ENCODE measurements around the gene NEUROG1. TPM values are rescaled to one million over a fixed set of nuclear protein-coding genes. Genes with fewer than 3 reads are reported as not detected.

The NEUROG1 gene
- total and polyA plus RNA-seq, 12 donors = not detected

DNA sequence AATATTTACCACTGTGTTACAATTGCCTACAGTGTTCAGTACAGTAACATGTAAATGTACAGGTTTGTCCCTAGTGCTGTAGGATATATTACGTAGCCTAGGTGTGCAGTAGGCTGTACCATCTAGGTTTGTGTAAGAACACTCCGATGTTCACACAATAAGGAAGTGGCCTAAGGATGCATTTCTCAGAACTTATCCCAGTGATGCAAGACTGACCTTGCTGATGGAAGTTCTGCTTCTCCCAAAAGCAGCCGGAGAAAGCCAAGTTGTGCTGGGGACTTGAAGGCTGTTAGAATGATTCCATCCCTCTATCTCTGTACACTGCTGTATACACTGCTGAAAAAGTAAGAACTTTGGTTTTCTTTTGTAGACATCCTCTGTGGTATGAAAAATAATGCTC lies 21.6 kb downstream of the NEUROG1 start:
- DNase-seq (no peak), ATAC-seq (no peak)
- 92% methylated on average over 3 of the region's 3 CpGs for WGBS, 2 donors

DNA sequence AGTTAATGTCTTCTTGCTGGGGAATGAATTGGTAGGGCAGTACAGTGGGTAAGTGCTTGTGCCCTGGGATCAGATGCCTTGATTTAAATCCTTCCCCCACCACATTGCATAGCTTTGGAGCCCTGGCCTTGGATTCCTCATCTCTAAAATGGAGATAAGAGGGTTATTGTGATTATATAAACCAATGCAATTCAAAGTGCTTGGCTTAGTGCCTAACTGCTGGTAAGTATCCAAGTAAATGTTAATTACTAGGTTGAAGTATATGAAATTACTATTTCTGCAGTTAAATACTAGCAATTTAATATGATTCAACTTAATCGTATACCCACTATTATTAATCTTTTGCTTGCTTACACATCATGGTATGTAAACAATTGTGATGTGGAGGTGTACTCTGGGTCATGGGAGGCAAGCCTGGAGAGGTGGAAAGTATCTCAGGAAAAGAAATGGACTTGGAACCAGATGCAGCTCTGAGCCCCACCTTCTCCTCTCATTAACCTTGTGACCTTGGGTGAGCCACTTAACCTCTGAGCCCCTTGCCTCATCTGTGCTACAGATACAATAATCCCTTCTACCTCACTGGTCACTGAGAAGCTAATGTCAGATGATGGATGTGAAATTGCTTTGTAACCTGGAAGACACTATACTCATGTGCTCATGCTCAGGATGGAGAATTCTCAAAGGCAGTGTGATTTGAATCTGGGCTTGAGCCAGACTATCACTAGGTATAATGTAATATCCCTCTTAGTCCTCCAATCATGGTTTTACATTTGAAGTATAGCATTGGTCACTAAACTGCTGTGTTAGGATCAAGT lies 23.8 kb downstream of the NEUROG1 start:
- intact Hi-C loops (cut with DNase I) = no loop called here
- ATAC-seq = no peak
- no peak overlapping the region for H3K27ac ChIP-seq
- DNase-seq = no peak
- 84 to 87% methylated on average over 1 of the region's 1 CpG for WGBS, 2 donors
- H3K4me3 ChIP-seq = no peak overlapping the region
- no peaks in the 10 kb centered on the region for H3K36me3 ChIP-seq
- no peaks in the 10 kb centered on the region for H3K4me1 ChIP-seq
- H3K9me3 ChIP-seq = peaks cover 0 to 20% (median 3%) of the 10 kb centered on the region in 11 donors
- H3K27me3 ChIP-seq = peaks cover 0 to 59% (median 42%) of the 10 kb centered on the region in 7 donors
- TF ChIP-seq, protein P1, sequence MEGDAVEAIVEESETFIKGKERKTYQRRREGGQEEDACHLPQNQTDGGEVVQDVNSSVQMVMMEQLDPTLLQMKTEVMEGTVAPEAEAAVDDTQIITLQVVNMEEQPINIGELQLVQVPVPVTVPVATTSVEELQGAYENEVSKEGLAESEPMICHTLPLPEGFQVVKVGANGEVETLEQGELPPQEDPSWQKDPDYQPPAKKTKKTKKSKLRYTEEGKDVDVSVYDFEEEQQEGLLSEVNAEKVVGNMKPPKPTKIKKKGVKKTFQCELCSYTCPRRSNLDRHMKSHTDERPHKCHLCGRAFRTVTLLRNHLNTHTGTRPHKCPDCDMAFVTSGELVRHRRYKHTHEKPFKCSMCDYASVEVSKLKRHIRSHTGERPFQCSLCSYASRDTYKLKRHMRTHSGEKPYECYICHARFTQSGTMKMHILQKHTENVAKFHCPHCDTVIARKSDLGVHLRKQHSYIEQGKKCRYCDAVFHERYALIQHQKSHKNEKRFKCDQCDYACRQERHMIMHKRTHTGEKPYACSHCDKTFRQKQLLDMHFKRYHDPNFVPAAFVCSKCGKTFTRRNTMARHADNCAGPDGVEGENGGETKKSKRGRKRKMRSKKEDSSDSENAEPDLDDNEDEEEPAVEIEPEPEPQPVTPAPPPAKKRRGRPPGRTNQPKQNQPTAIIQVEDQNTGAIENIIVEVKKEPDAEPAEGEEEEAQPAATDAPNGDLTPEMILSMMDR (IDR thresholded peaks at IDR 0.05) = no peak

More for the DNA sequence above, 21.6 kb downstream of the NEUROG1 start:
- no peaks in the 10 kb centered on the region for H3K36me3 ChIP-seq
- peaks cover 0 to 29% (median 3%) of the 10 kb centered on the region in 11 donors for H3K9me3 ChIP-seq
- intact Hi-C loops (cut with DNase I) = no loop called here
- no peaks in the 10 kb centered on the region for H3K4me1 ChIP-seq
- H3K27ac ChIP-seq = no peak overlapping the region
- H3K27me3 ChIP-seq = peaks cover 0 to 48% (median 21%) of the 10 kb centered on the region in 7 donors
- TF ChIP-seq, protein P1 (IDR thresholded peaks at IDR 0.05) = no peak
- no peak overlapping the region for H3K4me3 ChIP-seq

DNA sequence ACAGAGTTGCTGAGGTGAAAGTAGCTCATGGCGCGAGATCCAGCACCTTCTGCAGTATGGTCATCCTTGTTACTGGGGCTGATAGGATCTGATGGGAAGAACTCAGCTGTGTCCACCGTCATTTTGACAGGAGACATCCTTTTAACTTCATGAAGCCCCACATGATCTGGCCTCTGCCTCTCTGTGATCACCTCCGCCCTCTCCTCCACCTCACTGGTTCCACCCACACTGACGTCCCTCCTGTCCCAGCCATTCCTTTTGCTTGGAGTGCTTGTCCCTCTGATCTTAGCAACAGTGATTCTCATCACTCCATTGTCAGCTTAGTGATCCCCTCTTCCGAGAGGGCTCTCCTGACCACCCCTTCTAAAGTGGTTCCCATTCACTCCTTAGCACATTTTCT lies 25.8 kb downstream of the NEUROG1 start:
- TF ChIP-seq, protein P1 (IDR thresholded peaks at IDR 0.05) = no peak
- H3K9me3 ChIP-seq = peaks cover 0 to 9% (median 0%) of the 10 kb centered on the region in 11 donors
- H3K4me1 ChIP-seq = no peaks in the 10 kb centered on the region
- ATAC-seq (no peak), DNase-seq (no peak)
- 65 to 73% methylated on average over 6 of the region's 6 CpGs for WGBS, 2 donors
- peaks cover 0 to 71% (median 60%) of the 10 kb centered on the region in 7 donors for H3K27me3 ChIP-seq
- H3K36me3 ChIP-seq = no peaks in the 10 kb centered on the region
- no peak overlapping the region for H3K4me3 ChIP-seq
- intact Hi-C loops (cut with DNase I) = no loop called here
- H3K27ac ChIP-seq = no peak overlapping the region

DNA sequence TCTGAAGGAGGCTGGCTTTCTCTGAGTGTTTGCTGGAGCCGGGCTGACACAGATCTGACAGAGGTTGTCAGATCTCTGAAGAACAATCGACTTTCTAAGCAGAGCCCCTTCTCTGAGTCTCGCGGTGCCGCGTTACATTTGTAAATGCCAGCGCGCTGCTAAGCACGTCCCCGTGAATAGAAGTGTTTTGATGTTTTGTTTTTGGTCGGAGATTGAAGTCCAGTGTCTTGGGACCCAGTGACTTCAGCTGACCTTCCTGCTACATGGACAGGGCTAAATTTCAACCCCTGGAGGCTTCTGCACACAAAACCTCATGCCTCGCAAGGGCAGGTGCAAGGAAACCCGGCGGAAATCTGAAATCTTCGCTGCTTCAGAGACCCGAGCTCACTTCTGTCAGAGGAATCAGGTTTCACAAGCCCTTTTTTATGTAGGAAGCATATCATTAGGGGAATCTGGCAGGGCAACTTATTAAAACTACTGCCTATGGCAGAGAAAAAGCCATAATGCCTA lies 27.2 kb downstream of the NEUROG1 start:
- H3K4me3 ChIP-seq = no peak overlapping the region

More for the DNA sequence above, 27.2 kb downstream of the NEUROG1 start:
- H3K27ac ChIP-seq = no peak overlapping the region
- ATAC-seq (no peak), DNase-seq (no peak)
- H3K4me1 ChIP-seq = no peaks in the 10 kb centered on the region
- H3K36me3 ChIP-seq = no peaks in the 10 kb centered on the region
- TF ChIP-seq, protein P1 (IDR thresholded peaks at IDR 0.05) = no peak
- H3K27me3 ChIP-seq = peaks cover 0 to 85% (median 75%) of the 10 kb centered on the region in 7 donors
- intact Hi-C loops (cut with DNase I) = no loop called here
- no peaks in the 10 kb centered on the region for H3K9me3 ChIP-seq
- 5 to 7% methylated on average over 16 of the region's 16 CpGs for WGBS, 2 donors

Measured in heart right ventricle (tissue), 16 donors.